Liver (tissue), 9 donors: ENCODE measurements around the gene TMPRSS7. TPM values are rescaled to one million over a fixed set of nuclear protein-coding genes. Genes with fewer than 3 reads are reported as not detected.

Experiments used
- DNase-seq: peaks from one replicate; pipeline ENCODE4 v3.0.0-alpha.2; 2017; ENCODE audit warnings: low spot score
- H3K27ac ChIP-seq, 2 donors: one replicate each; pipeline ENCODE4 v1.7.0; 2013; ENCODE audit warnings: inconsistent platforms in 2 of 2, low read length in 2 of 2, control low read depth in 1 of 2, low read depth in 1 of 2, mild to moderate bottlenecking in 1 of 2
- H3K27me3 ChIP-seq, 4 donors: one replicate each; pipeline versions ENCODE4 v1.6.1 to v1.7.0; 2013; ENCODE audit warnings: low read length in 3 of 4, inconsistent platforms in 1 of 4, mild to moderate bottlenecking in 1 of 4, moderate library complexity in 1 of 4; ENCODE audit not compliant: control insufficient read depth in 4 of 4, insufficient read depth in 4 of 4
- H3K36me3 ChIP-seq, 4 donors: one replicate each; pipeline versions ENCODE4 v1.6.1 to v1.7.0; 2013; ENCODE audit warnings: low read length in 3 of 4, mild to moderate bottlenecking in 3 of 4, low read depth in 1 of 4, moderate library complexity in 1 of 4; ENCODE audit not compliant: control insufficient read depth in 4 of 4, insufficient read depth in 3 of 4
- H3K4me1 ChIP-seq, 4 donors: one replicate each; pipeline versions ENCODE4 v1.6.1 to v1.7.0; 2013; ENCODE audit warnings: low read length in 3 of 4, mild to moderate bottlenecking in 3 of 4, moderate library complexity in 1 of 4; ENCODE audit not compliant: control insufficient read depth in 4 of 4, insufficient read depth in 4 of 4
- H3K4me3 ChIP-seq, 3 donors: one replicate each; pipeline versions ENCODE4 v1.6.1 to v1.7.0; 2013; ENCODE audit warnings: low read length in 3 of 3, control low read depth in 1 of 3, low read depth in 1 of 3, mild to moderate bottlenecking in 1 of 3
- H3K9ac ChIP-seq, 2 donors: one replicate each; pipeline ENCODE4 v1.7.0; 2013; ENCODE audit warnings: low read length in 2 of 2, mild to moderate bottlenecking in 2 of 2, moderate library complexity in 2 of 2, control low read depth in 1 of 2, low read depth in 1 of 2
- H3K9me3 ChIP-seq, 4 donors: one replicate each; pipeline versions ENCODE4 v1.6.1 to v1.7.0; 2013; ENCODE audit warnings: low read length in 3 of 4; ENCODE audit not compliant: control insufficient read depth in 4 of 4
- EGR1 ChIP-seq, 2 donors: IDR thresholded peaks; 2 replicates each; pipeline ENCODE4 v1.6.1; 2016 to 2018; ENCODE audit warnings: antibody characterized with exemption in 2 of 2, low read depth in 2 of 2
- FOXA1 ChIP-seq: IDR thresholded peaks from 2 replicates; pipeline ENCODE4 v1.6.1; 2016; ENCODE audit warnings: antibody characterized with exemption
- FOXA2 ChIP-seq: IDR thresholded peaks from 2 replicates; pipeline ENCODE4 v1.6.1; 2016; ENCODE audit warnings: antibody characterized with exemption
- GABPA ChIP-seq, 2 donors: IDR thresholded peaks in 1 of 2; conservative IDR thresholded peaks in 1 of 2; 2 replicates each; pipeline ENCODE4 v1.6.1; 2016; ENCODE audit warnings: antibody characterized with exemption in 2 of 2, mild to moderate bottlenecking in 1 of 2, moderate library complexity in 1 of 2
- HNF4A ChIP-seq, 2 donors: conservative IDR thresholded peaks; 2 replicates each; pipeline ENCODE4 v1.6.1; 2016; ENCODE audit warnings: antibody characterized with exemption in 2 of 2, mild to moderate bottlenecking in 2 of 2
- HNF4G ChIP-seq: IDR thresholded peaks from 2 replicates; pipeline ENCODE4 v1.6.1; 2016; ENCODE audit warnings: antibody characterized with exemption
- JUND ChIP-seq, 2 donors: IDR thresholded peaks; 2 replicates each; pipeline ENCODE4 v1.6.1; 2016; ENCODE audit warnings: antibody characterized with exemption in 2 of 2
- NR2F2 ChIP-seq: IDR thresholded peaks from 2 replicates; pipeline ENCODE4 v1.6.1; 2016; ENCODE audit warnings: antibody characterized with exemption
- RAD21 ChIP-seq, 2 donors: IDR thresholded peaks; 2 replicates each; pipeline ENCODE4 v1.6.1; 2016; ENCODE audit warnings: antibody characterized with exemption in 2 of 2, mild to moderate bottlenecking in 2 of 2
- RXRA ChIP-seq, 2 donors: IDR thresholded peaks; 2 replicates each; pipeline ENCODE4 v1.6.1; 2017 to 2018; ENCODE audit warnings: antibody characterized with exemption in 2 of 2, mild to moderate bottlenecking in 1 of 2
- TAF1 ChIP-seq: conservative IDR thresholded peaks from 2 replicates; pipeline ENCODE4 v1.6.1; 2016; ENCODE audit warnings: antibody characterized with exemption, mild to moderate bottlenecking
- YY1 ChIP-seq: IDR thresholded peaks from 2 replicates; pipeline ENCODE4 v1.6.1; 2016; ENCODE audit warnings: antibody characterized with exemption, mild to moderate bottlenecking
- WGBS: extraction: QIAGEN DNeasy Blood & Tissue Kit; methylation state at CpG from one replicate; pipeline ENCODE4 v1.1.7; 2013; 5-methylcytosine and 5-hydroxymethylcytosine counted together
- polyA plus RNA-seq, 2 donors: library from polyadenylated mRNA; stranded (reverse) in 1 of 2; unstranded in 1 of 2; fragments of 200-250 nt in 1 of 2; fragments of >200 nt in 1 of 2; fragmentation: Nextera tagmentation in 1 of 2; extraction: Ambion mirVana in 1 of 2; gene quantifications; one replicate each; pipeline versions ENCODE4 v1.2.1 to v1.2.3, GENCODE V29; 2013 to 2015
- total RNA-seq, 2 donors: library from RNA; depleted of rRNA; stranded (reverse); fragments of >200 nt; gene quantifications; one replicate each; pipeline ENCODE4 v1.2.3, GENCODE V29; 2014
- TF ChIP-seq, protein P1 (sequence below): fragments of 150-350 bp; IDR thresholded peaks from 2 replicates; pipeline ENCODE4 v1.5.1; 2017; ENCODE audit warnings: improper control_type of control experiment, low read depth, low read length; ENCODE audit not compliant: missing input control
- TF ChIP-seq, protein P2 (sequence below): IDR thresholded peaks from 2 replicates; pipeline ENCODE4 v1.6.1; 2016; ENCODE audit warnings: antibody characterized with exemption, mild to moderate bottlenecking
- TF ChIP-seq, protein P3 (sequence below): IDR thresholded peaks from 2 replicates; pipeline ENCODE4 v1.6.1; 2016; ENCODE audit warnings: antibody characterized with exemption
- donor health status: healthy.
- donor health status: healthy.
- donor health status: healthy.
- donor health status: healthy.
- donor health status: healthy.

Gene TMPRSS7
- total and polyA plus RNA-seq, 4 donors = not detected

DNA sequence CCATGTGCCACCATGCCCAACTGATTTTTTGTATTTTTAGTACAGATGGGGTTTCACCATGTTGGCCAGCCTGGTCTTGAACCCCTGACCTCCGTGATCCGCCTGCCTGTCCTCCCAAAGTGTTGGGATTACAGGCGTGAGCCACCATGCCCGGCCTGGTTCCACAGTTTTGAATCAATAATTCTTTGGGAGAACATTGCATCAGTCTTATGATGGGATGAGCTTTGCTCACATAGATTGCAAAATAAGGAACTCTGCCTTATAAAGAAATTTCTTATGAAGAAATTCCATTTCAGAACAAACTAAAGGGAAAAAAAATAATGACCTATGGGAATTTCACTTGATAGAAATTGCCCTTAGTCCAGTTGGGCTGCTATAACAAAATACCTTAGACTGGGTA, 15.8 kb upstream of the TMPRSS7 start:
- Histone ChIP-seq H3K9me3 (no peaks in the 10 kb centered on the region), H3K27me3 (no peaks in the 10 kb centered on the region), H3K27ac (no peak overlapping the region), H3K4me1 (no peaks in the 10 kb centered on the region), H3K9ac (no peak overlapping the region), H3K4me3 (no peak overlapping the region), H3K36me3 (no peaks in the 10 kb centered on the region)
- TF ChIP-seq RAD21 (IDR thresholded peaks at IDR 0.05) = no peak
- peak; percentile 55 to 76 for TF ChIP-seq HNF4A (conservative IDR thresholded peaks at IDR 0.05)
- TF ChIP-seq RXRA (IDR thresholded peaks at IDR 0.05) = peak in 1 of 2 donors; percentile 25
- 51% methylated on average over 4 of the region's 4 CpGs for whole genome bisulfite sequencing
- no peak for DNase-seq

DNA sequence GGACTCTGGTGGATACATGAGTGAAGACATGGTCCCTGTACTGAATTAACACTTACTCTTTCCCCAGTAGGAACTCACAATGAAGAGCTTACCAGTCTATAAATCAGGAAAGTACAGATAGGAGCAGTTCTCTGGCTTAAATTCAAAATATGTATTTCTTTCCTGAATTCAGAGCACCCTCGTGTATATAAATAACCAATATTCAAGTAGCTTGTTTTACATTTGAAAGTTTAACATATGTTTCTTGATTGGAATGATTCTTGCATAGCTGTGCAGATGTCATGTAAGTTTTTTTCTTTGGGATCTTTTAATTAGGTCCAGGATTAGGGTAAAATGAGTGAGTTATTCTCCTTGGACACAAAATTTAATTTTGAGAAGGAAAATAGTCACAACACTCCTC, 14.8 kb upstream of the TMPRSS7 start:
- Histone ChIP-seq H3K4me1 (no peaks in the 10 kb centered on the region), H3K9ac (no peak overlapping the region), H3K4me3 (no peak overlapping the region), H3K9me3 (no peaks in the 10 kb centered on the region), H3K36me3 (no peaks in the 10 kb centered on the region), H3K27me3 (no peaks in the 10 kb centered on the region), H3K27ac (no peak overlapping the region)
- TF ChIP-seq RXRA (IDR thresholded peaks at IDR 0.05) = no peak
- TF ChIP-seq YY1 = no peak
- TF ChIP-seq NR2F2 = no peak
- 89% methylated on average over 1 of the region's 1 CpG for WGBS
- no peak for DNase-seq

DNA sequence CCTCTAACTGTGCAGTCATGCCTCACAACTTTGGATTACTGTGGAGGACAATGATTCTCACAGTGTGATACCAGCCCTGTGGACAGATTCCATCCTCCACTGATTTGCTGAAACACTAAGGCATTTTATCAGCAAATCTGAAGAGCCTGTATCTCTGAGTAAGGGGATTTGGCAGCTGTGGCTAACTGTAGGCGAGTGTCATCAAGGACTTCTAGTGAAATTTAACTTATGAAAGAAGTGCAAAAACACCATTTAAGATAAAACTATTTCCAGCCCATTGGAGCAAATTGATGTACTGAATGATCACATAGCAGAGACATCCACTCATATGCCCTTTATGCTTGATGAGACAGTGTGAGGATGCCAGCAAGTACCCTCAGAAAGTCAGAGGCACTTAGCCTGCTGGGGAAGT, 13.9 kb upstream of the TMPRSS7 start:
- H3K27ac ChIP-seq = no peak overlapping the region
- TF ChIP-seq FOXA1 = no peak
- no peak for TF ChIP-seq NR2F2
- no peak for TF ChIP-seq RXRA (IDR thresholded peaks at IDR 0.05)
- TF ChIP-seq EGR1 (IDR thresholded peaks at IDR 0.05; ENCODE audit: low read depth in 2 of 2) = no peak
- no peak for TF ChIP-seq FOXA2
- TF ChIP-seq HNF4A (conservative IDR thresholded peaks at IDR 0.05) = no peak
- no peak for TF ChIP-seq GABPA (IDR thresholded peaks at IDR 0.05 in 1 of 2, conservative IDR thresholded peaks at IDR 0.05 in 1 of 2)
- no peak for TF ChIP-seq JUND (IDR thresholded peaks at IDR 0.05)
- TF ChIP-seq, protein P1, sequence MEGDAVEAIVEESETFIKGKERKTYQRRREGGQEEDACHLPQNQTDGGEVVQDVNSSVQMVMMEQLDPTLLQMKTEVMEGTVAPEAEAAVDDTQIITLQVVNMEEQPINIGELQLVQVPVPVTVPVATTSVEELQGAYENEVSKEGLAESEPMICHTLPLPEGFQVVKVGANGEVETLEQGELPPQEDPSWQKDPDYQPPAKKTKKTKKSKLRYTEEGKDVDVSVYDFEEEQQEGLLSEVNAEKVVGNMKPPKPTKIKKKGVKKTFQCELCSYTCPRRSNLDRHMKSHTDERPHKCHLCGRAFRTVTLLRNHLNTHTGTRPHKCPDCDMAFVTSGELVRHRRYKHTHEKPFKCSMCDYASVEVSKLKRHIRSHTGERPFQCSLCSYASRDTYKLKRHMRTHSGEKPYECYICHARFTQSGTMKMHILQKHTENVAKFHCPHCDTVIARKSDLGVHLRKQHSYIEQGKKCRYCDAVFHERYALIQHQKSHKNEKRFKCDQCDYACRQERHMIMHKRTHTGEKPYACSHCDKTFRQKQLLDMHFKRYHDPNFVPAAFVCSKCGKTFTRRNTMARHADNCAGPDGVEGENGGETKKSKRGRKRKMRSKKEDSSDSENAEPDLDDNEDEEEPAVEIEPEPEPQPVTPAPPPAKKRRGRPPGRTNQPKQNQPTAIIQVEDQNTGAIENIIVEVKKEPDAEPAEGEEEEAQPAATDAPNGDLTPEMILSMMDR = no peak
- TF ChIP-seq, protein P2, sequence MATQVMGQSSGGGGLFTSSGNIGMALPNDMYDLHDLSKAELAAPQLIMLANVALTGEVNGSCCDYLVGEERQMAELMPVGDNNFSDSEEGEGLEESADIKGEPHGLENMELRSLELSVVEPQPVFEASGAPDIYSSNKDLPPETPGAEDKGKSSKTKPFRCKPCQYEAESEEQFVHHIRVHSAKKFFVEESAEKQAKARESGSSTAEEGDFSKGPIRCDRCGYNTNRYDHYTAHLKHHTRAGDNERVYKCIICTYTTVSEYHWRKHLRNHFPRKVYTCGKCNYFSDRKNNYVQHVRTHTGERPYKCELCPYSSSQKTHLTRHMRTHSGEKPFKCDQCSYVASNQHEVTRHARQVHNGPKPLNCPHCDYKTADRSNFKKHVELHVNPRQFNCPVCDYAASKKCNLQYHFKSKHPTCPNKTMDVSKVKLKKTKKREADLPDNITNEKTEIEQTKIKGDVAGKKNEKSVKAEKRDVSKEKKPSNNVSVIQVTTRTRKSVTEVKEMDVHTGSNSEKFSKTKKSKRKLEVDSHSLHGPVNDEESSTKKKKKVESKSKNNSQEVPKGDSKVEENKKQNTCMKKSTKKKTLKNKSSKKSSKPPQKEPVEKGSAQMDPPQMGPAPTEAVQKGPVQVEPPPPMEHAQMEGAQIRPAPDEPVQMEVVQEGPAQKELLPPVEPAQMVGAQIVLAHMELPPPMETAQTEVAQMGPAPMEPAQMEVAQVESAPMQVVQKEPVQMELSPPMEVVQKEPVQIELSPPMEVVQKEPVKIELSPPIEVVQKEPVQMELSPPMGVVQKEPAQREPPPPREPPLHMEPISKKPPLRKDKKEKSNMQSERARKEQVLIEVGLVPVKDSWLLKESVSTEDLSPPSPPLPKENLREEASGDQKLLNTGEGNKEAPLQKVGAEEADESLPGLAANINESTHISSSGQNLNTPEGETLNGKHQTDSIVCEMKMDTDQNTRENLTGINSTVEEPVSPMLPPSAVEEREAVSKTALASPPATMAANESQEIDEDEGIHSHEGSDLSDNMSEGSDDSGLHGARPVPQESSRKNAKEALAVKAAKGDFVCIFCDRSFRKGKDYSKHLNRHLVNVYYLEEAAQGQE = no peak
- TF ChIP-seq, protein P3, sequence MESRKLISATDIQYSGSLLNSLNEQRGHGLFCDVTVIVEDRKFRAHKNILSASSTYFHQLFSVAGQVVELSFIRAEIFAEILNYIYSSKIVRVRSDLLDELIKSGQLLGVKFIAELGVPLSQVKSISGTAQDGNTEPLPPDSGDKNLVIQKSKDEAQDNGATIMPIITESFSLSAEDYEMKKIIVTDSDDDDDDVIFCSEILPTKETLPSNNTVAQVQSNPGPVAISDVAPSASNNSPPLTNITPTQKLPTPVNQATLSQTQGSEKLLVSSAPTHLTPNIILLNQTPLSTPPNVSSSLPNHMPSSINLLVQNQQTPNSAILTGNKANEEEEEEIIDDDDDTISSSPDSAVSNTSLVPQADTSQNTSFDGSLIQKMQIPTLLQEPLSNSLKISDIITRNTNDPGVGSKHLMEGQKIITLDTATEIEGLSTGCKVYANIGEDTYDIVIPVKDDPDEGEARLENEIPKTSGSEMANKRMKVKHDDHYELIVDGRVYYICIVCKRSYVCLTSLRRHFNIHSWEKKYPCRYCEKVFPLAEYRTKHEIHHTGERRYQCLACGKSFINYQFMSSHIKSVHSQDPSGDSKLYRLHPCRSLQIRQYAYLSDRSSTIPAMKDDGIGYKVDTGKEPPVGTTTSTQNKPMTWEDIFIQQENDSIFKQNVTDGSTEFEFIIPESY = no peak
- TF ChIP-seq HNF4G = no peak
- TF ChIP-seq TAF1 = no peak
- no peaks in the 10 kb centered on the region for H3K36me3 ChIP-seq
- no peak overlapping the region for H3K9ac ChIP-seq
- H3K4me1 ChIP-seq = no peaks in the 10 kb centered on the region
- H3K9me3 ChIP-seq = no peaks in the 10 kb centered on the region
- no peaks in the 10 kb centered on the region for H3K27me3 ChIP-seq
- DNase-seq = no peak
- no peak overlapping the region for H3K4me3 ChIP-seq
- 92% methylated on average over 1 of the region's 1 CpG for WGBS
